MM.1S (cell line): ENCODE results near the gene KRT40.

ENCODE experiments used
- DNase-seq: peaks from one replicate; pipeline ENCODE4 v3.0.0-alpha.2; 2015
- H2AFZ ChIP-seq: fragments of 300-600 bp; sonication (generic); 2 replicates; pipeline ENCODE4 v1.6.0; 2016; ENCODE audit warnings: antibody characterized with exemption, low read length
- H3F3A ChIP-seq: fragments of 300-600 bp; sonication (generic); 2 replicates; pipeline ENCODE4 v1.6.1; 2016; ENCODE audit warnings: mild to moderate bottlenecking, antibody characterized with exemption, low read length, moderate library complexity, mixed read lengths; ENCODE audit not compliant: insufficient read depth
- H3K27ac ChIP-seq: fragments of 300-600 bp; sonication (generic); 2 replicates; pipeline ENCODE4 v1.5.1; 2016; ENCODE audit warnings: mild to moderate bottlenecking, low read length
- H3K27me3 ChIP-seq: fragments of 300-600 bp; sonication (generic); replicated peaks from 2 replicates; pipeline ENCODE4 v1.6.0; 2016; ENCODE audit warnings: low read length; ENCODE audit not compliant: insufficient read depth
- H3K36me3 ChIP-seq: fragments of 300-600 bp; sonication (generic); replicated peaks from 2 replicates; pipeline ENCODE4 v1.6.1; 2016; ENCODE audit warnings: mild to moderate bottlenecking, low read length, mixed read lengths; ENCODE audit not compliant: insufficient read depth
- H3K4me1 ChIP-seq: fragments of 300-600 bp; sonication (generic); 2 replicates; pipeline ENCODE4 v1.6.1; 2016; ENCODE audit warnings: low read length, mixed read lengths
- H3K4me2 ChIP-seq: fragments of 300-600 bp; sonication (generic); 2 replicates; pipeline ENCODE4 v1.6.0; 2016; ENCODE audit warnings: low read depth, low read length
- H3K4me3 ChIP-seq: fragments of 300-600 bp; sonication (generic); 2 replicates; pipeline ENCODE4 v1.5.1; 2016; ENCODE audit warnings: low read length, mixed read lengths
- H3K79me2 ChIP-seq: fragments of 300-600 bp; sonication (generic); 2 replicates; pipeline ENCODE4 v1.6.1; 2016; ENCODE audit warnings: mixed run types, low read length, mixed read lengths
- H3K9ac ChIP-seq: fragments of 300-600 bp; sonication (generic); 2 replicates; pipeline ENCODE4 v1.6.1; 2016; ENCODE audit warnings: low read length, mixed read lengths
- H3K9me2 ChIP-seq: fragments of 300-600 bp; sonication (generic); replicated peaks from 2 replicates; pipeline ENCODE4 v1.6.1; 2016; ENCODE audit warnings: mild to moderate bottlenecking, low read length, mixed read lengths; ENCODE audit not compliant: insufficient read depth
- H3K9me3 ChIP-seq: fragments of 300-600 bp; sonication (generic); replicated peaks from 2 replicates; pipeline ENCODE4 v1.6.1; 2016; ENCODE audit warnings: mild to moderate bottlenecking, low read length, mixed read lengths; ENCODE audit not compliant: insufficient read depth
- H4K20me1 ChIP-seq: fragments of 300-600 bp; sonication (generic); 2 replicates; pipeline ENCODE4 v1.6.1; 2016; ENCODE audit warnings: mild to moderate bottlenecking, low read length, moderate library complexity, mixed read lengths; ENCODE audit not compliant: insufficient read depth
- EZH2 ChIP-seq: fragments of 300-600 bp; sonication (generic); optimal IDR thresholded peaks from 2 replicates; pipeline ENCODE3; 2017; ENCODE audit warnings: low read depth, mild to moderate bottlenecking, antibody characterized with exemption, low read length, mixed read lengths
- EZH2phosphoT487 ChIP-seq: fragments of 300-600 bp; sonication (generic); IDR thresholded peaks from 2 replicates; pipeline ENCODE4 v1.6.1; 2018; ENCODE audit warnings: antibody characterized with exemption, low read length
- TF ChIP-seq, protein P1 (sequence below): fragments of 300-600 bp; sonication (generic); IDR thresholded peaks from 2 replicates; pipeline ENCODE4 v1.5.1; 2016; ENCODE audit warnings: antibody characterized with exemption, low read length, mixed read lengths

KRT40 gene

DNA sequence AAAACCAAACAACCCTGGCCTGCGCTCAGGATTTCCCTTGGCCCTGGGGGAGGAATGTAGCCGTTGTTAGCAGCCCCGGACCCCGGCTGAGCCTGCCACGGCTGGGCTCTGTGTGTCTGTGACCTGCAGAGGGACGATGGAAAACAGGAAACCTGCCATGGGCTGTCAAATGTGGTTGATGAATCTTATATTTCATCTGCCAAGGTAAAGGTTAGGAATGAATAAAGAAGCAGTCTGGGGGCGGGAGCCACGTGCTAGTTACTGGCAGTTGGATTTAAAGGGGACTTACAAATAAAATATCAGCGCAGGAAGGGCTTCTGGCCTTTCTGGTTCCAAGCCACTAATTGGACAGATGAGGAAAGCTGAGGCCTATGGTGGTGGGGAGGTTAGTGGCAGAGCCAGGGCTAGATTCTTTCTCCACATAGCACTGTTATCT lies 46.7 kb downstream of the KRT40 start, which contains the start of gene KRT23:
TSS of gene KRT23 (minus strand) at position 263 of the 436 bp plus-strand sequence. CDS start 1,043 bp downstream, outside the sequence.
- Histone ChIP-seq H3K36me3 (no peaks in the 10 kb centered on the region), H2AFZ (no peak within 1 kb of the TSS), H3K4me3 (no peak within 1 kb of the TSS), H3K4me2 (no peak within 1 kb of the TSS), H3K9ac (no peak within 1 kb of the TSS), H3K9me3 (no peaks in the 10 kb centered on the region), H3K27me3 (no peaks in the 10 kb centered on the region), H3K4me1 (no peaks in the 10 kb centered on the region), H3K79me2 (no peaks in the 10 kb centered on the region), H4K20me1 (no peaks in the 10 kb centered on the region), H3K27ac (no peak within 1 kb of the TSS), H3F3A (no peaks in the 10 kb centered on the region), H3K9me2 (no peaks in the 10 kb centered on the region)
- TF ChIP-seq EZH2phosphoT487, result no peak
- TF ChIP-seq EZH2, result no peak
- TF ChIP-seq, protein P1, sequence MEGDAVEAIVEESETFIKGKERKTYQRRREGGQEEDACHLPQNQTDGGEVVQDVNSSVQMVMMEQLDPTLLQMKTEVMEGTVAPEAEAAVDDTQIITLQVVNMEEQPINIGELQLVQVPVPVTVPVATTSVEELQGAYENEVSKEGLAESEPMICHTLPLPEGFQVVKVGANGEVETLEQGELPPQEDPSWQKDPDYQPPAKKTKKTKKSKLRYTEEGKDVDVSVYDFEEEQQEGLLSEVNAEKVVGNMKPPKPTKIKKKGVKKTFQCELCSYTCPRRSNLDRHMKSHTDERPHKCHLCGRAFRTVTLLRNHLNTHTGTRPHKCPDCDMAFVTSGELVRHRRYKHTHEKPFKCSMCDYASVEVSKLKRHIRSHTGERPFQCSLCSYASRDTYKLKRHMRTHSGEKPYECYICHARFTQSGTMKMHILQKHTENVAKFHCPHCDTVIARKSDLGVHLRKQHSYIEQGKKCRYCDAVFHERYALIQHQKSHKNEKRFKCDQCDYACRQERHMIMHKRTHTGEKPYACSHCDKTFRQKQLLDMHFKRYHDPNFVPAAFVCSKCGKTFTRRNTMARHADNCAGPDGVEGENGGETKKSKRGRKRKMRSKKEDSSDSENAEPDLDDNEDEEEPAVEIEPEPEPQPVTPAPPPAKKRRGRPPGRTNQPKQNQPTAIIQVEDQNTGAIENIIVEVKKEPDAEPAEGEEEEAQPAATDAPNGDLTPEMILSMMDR, result no peak
- no peak for DNase-seq

DNA sequence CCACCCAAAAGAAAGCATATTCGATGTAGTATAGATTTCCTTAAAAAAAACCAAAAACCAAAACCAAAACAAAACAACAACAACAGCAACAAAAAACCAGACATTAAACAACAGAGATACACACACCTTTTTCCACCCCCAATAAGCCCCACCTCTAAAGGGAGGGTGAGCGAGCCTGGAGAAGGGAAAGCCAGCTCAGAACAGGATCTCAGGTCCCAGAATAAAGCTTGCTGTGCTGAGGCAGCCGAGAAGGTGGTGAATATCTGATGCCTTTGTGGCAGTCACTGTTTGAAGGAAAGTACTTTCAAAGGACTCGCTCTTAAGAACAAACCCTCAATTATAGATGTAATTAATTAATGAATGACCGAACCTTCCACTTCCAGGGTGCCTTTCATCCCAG lies 47.1 kb downstream of the KRT40 start:
- no peak overlapping the region for H2AFZ ChIP-seq

DNA sequence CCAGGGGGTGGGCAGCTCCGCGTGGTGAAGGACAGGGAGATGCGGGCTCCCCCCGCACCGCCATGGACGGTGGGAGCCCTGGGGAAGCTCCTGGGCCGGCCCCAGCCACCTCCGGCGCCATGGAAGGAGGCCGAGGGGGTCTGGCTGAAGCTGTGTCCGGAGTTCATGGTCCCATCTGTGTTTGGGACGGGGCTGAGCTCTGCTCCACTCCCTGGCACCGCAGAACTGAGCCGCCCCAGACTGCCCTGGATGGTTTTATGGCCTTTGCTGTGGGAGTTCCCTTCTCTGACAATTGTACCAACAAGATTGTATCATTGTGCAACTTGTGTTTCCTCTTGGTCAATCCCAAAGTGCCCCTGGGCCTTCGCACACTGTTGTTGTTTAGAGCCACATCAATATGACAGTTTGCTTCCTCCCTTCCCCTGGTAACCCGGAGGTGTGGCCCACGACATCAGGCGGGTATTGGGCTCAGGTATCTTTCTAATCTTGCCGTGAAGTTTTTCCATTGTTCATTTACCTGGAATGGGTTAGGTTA lies 47.6 kb downstream of the KRT40 start:
- no peaks in the 10 kb centered on the region for H3K4me1 ChIP-seq
- H3F3A ChIP-seq, result no peaks in the 10 kb centered on the region
- DNase-seq, result no peak
- no peak overlapping the region for H3K27ac ChIP-seq
- H3K4me3 ChIP-seq, result no peak overlapping the region
- no peaks in the 10 kb centered on the region for H3K79me2 ChIP-seq
- H2AFZ ChIP-seq, result no peak overlapping the region
- TF ChIP-seq, protein P1, result no peak
- H4K20me1 ChIP-seq, result no peaks in the 10 kb centered on the region
- H3K9ac ChIP-seq, result no peak overlapping the region
- no peaks in the 10 kb centered on the region for H3K36me3 ChIP-seq
- H3K27me3 ChIP-seq, result no peaks in the 10 kb centered on the region
- H3K4me2 ChIP-seq, result no peak overlapping the region
- no peaks in the 10 kb centered on the region for H3K9me3 ChIP-seq
- H3K9me2 ChIP-seq, result no peaks in the 10 kb centered on the region

More for the DNA sequence above, 47.1 kb downstream of the KRT40 start:
- no peak overlapping the region for H3K4me3 ChIP-seq
- no peaks in the 10 kb centered on the region for H3K36me3 ChIP-seq
- no peaks in the 10 kb centered on the region for H3K4me1 ChIP-seq
- no peaks in the 10 kb centered on the region for H4K20me1 ChIP-seq
- H3F3A ChIP-seq, result no peaks in the 10 kb centered on the region
- DNase-seq, result no peak
- H3K27me3 ChIP-seq, result no peaks in the 10 kb centered on the region
- no peaks in the 10 kb centered on the region for H3K9me3 ChIP-seq
- H3K27ac ChIP-seq, result no peak overlapping the region
- no peaks in the 10 kb centered on the region for H3K9me2 ChIP-seq
- no peak overlapping the region for H3K9ac ChIP-seq
- no peak overlapping the region for H3K4me2 ChIP-seq
- TF ChIP-seq EZH2phosphoT487 (no peak), EZH2 (no peak)
- TF ChIP-seq, protein P1, result no peak
- no peaks in the 10 kb centered on the region for H3K79me2 ChIP-seq
